SKM-1 treated with dmso at 0.1 percent for 144 hours (cell line): Measurements from ENCODE around the gene OR6K2.
"Not testable (repeated sequence)": the region's sequence is repeated elsewhere in the genome, so short reads cannot be mapped to it uniquely, and the experiment has no call there.

Source experiments
- DNase-seq: peaks from one replicate; lab custom pipeline; 2025; ENCODE audit not compliant: unreplicated experiment; lab: John Stamatoyannopoulos, UW

OR6K2 gene

GRCh38 chr1:158700552-158700951 lies at the start of gene OR6K2:
TSS of gene OR6K2 (minus strand) at chr1:158700652. CDS start at chr1:158700652, 0 bp downstream.
- DNase-seq: no peak

GRCh38 chr1:158735848-158736247 lies 35.4 kb upstream of the OR6K2 start:
- no peak for DNase-seq

GRCh38 chr1:158732524-158732923 lies 32.1 kb upstream of the OR6K2 start:
- no peak for DNase-seq

GRCh38 chr1:158731707-158732106 lies 31.3 kb upstream of the OR6K2 start:
- no peak for DNase-seq

GRCh38 chr1:158730453-158730852 lies 30.0 kb upstream of the OR6K2 start:
- DNase-seq: no peak

- DNase-seq: no peak
Observed at GRCh38 chr1:158728510-158729225, 28.2 kb upstream of the OR6K2 start.

GRCh38 chr1:158724442-158724841 lies 24.0 kb upstream of the OR6K2 start:
- no peak for DNase-seq

- no peak for DNase-seq
Observed at GRCh38 chr1:158720620-158721019, 20.2 kb upstream of the OR6K2 start, which contains the start of gene OR6K3. TSS of gene OR6K3 (minus strand) at chr1:158720720. CDS start at chr1:158718115, 2,605 bp downstream.

- no peak for DNase-seq
Observed at GRCh38 chr1:158719664-158720063, 19.2 kb upstream of the OR6K2 start.

- DNase-seq: no peak
Observed at GRCh38 chr1:158717344-158717743, 16.9 kb upstream of the OR6K2 start.

- no peak for DNase-seq
Observed at GRCh38 chr1:158716335-158716734, 15.9 kb upstream of the OR6K2 start.

GRCh38 chr1:158714754-158715153 lies 14.3 kb upstream of the OR6K2 start:
- DNase-seq: no peak

- DNase-seq: no peak
Observed at GRCh38 chr1:158711098-158711497, 10.6 kb upstream of the OR6K2 start.

GRCh38 chr1:158706096-158706495 lies 5.6 kb upstream of the OR6K2 start:
- no peak for DNase-seq

- no peak for DNase-seq
Observed at GRCh38 chr1:158694596-158694995, 5.9 kb downstream of the OR6K2 start.

- no peak for DNase-seq
Observed at GRCh38 chr1:158692356-158692755, 8.1 kb downstream of the OR6K2 start.

GRCh38 chr1:158691907-158692306 lies 8.5 kb downstream of the OR6K2 start:
- DNase-seq: no peak

- DNase-seq: not testable (repeated sequence)
Observed at GRCh38 chr1:158691149-158691548, 9.3 kb downstream of the OR6K2 start.

GRCh38 chr1:158689875-158690274 lies 10.6 kb downstream of the OR6K2 start:
- no peak for DNase-seq

- no peak for DNase-seq
Observed at GRCh38 chr1:158689110-158689509, 11.3 kb downstream of the OR6K2 start.

- not testable (repeated sequence) for DNase-seq
Observed at GRCh38 chr1:158688343-158688742, 12.1 kb downstream of the OR6K2 start.

- DNase-seq: no peak
Observed at GRCh38 chr1:158687037-158687436, 13.4 kb downstream of the OR6K2 start.
